Left colon (tissue), 2 donors: ENCODE data around the gene AEBP1. TPM values are rescaled to one million over a fixed set of nuclear protein-coding genes. Genes with fewer than 3 reads are reported as not detected.

Source experiments
- ATAC-seq: fragments of 200-7000 bp; cut with Tn5 transposase; one replicate; pipeline ENCODE4 v1.9.1; 2020; ENCODE audit warnings: mild to moderate bottlenecking, moderate library complexity
- DNase-seq, 2 donors: peaks; one replicate each; pipeline ENCODE4 v3.0.0-alpha.2; 2020
- intact Hi-C, 2 donors: fragments of 100-400 bp; cut with DNase I in 1 of 2; cut with micrococcal nuclease in 1 of 2; formaldehyde crosslinking; loops; one replicate each; pipeline versions ENCODE4 v1.11.2 to v1.14.0; 2022; cut with DNase I, micrococcal nuclease
- total RNA-seq, 2 donors: library from RNA; stranded (reverse); fragmentation: NEBNext Ultra II Directional; extraction: Animal tissue kit (Norgen Biotek cat#: 25700); gene quantifications; one replicate each; pipeline ENCODE4 v1.2.1, GENCODE V29; 2021
- donor health status: DM: no; HTN: no; CAD: no.
- donor health status: DM: yes; HTN: yes; CAD: no.

AEBP1 gene
- total RNA-seq, 2 donors from 2014 or later, result 20.1 to 59.6 TPM

- intact Hi-C loops, result no loop called here
- ATAC-seq, result no peak
- no peak for DNase-seq
Measured at GRCh38 chr7:44128721-44129582, 24.8 kb downstream of the AEBP1 start.

GRCh38 chr7:44131173-44132029, 27.3 kb downstream of the AEBP1 start:
- ATAC-seq (peak; percentile 86), DNase-seq (no peak)
- intact Hi-C loops, result no loop called here

DNA sequence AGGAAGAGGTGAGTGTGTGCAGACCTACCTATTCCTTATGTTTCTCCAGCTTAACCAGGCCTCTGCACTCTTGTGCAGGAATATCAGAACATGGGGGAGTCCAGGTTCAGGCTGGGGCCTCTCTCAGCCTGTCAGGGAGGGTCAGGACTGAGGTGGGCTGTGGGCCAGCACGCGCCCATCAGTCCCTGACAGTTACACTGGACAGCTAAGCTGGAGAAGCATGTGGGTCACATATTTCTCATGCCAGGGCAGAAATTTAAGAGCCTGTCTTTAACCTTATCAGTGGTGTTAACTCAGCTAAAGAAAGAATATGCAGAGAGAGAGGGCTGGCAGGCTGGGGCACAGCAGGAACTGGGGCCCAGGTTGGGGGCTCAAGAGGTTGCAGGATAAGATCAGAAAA, 27.9 kb downstream of the AEBP1 start:
- intact Hi-C loops, result no loop called here
- ATAC-seq (no peak), DNase-seq (no peak)

GRCh38 chr7:44133295-44133694, 29.1 kb downstream of the AEBP1 start:
- ATAC-seq (no peak), DNase-seq (no peak)
- intact Hi-C loops, result no loop called here

DNA sequence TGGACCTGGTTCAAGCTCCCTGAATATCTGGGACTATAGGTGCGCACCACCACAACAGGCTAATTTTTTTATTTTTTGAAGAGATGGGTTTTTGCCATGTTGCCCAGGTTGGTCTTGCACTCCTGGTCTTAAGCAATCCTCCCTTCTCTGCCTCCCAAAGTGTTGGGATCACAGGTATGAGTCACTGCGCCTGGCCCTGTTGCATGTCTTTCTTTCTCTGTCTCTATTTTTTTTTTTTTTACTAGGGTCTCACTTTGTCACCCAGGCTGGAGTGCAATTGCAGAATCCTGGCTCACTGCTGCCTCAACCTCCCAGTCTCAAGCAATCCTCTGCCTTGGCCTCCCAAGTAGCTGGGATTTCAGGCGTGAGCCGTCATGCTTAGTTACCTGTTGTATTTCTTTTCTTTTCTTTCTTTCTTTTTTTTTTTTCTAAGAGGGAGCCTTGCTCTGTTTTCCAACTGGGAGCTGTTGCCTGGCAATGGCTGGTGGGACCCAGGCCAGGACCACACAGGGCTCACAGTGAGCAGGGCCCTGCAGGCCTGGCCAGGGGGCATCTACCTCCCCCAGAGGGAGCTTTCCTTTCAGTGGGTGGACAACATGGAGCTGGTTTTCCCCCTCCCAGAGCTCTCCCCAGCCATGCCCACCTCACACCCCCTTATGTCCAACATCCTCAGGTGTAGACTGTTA, 30.9 kb downstream of the AEBP1 start:
- intact Hi-C loops, result no loop called here
- ATAC-seq (no peak), DNase-seq (no peak)

DNA sequence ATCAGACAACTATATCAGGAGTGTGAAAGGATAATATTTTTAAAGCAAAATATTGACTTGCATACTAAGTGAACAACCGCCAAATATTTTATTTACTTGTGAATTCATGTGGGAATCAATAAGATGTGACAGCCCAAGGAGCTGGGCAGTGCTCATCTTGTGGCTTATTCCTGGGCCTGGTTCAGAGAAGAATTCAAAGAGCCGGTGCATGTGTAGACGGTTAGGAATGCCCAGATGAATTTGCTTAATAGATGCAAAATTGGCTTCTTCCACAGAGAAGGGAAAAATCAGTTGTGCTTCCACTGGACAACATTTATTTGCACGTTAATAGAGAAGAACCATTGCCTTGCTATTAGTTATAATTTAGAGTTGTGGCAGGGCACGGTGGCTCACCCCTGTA, 32.6 kb downstream of the AEBP1 start:
- ATAC-seq, result no peak
- intact Hi-C loops, result no loop called here
- DNase-seq, result no peak

DNA sequence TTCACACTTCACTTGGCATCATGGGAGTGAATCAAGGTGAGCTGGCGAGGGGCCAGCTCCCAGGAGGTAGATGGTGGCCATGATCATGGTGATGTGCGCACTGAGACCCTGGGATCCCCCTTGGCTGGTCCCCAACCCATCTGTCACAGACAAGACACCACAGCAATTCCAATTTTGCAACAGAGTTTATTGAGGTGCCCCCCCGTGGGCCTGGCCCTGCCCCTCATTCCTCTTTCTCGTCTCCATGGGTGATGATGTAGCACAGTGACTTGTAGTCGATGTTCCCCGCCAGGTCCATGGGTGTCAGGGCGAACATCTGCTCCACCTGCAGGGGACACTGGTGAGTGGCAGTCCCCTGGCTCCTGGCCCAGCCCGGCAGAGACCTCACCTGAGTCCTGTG, 34.6 kb downstream of the AEBP1 start:
- DNase-seq, result no peak
- ATAC-seq, result no peak
- intact Hi-C loops, result no loop called here

DNA sequence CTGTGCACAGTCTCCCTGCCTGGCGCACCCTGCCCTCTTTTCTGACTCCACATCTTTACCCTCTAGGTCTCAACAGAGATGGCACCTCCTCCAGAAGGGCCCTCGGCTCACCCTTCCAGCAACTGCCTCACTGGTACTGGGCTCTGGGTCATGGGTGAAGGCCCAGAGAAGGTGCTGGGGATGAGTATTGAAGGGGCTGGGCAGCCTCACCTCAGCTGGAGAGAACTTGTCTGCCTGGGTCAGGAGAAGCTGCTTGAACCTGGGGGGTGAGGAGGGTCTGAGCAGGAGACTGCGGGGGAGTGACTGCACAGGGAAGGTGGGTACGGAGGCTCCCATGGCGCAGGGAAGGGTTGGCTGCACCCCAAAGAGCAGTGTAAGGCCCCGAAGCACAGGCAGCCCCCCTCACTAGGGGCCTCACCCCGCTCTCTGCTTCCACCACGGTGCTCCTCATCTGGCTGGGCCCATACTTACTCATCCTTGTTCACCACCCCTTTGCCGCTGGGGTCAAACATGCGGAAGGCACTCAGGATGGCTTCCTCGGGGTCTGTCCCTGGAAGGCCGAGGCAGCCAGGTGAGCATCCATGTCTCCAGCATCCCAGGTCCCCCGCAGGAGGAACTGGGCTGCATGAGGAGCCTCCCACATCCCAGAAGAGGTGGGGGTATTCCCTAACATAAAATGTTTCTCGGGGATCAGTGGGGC, 35.3 kb downstream of the AEBP1 start:
- DNase-seq, result no peak
- no peak for ATAC-seq
- intact Hi-C loops, result no loop called here

DNA sequence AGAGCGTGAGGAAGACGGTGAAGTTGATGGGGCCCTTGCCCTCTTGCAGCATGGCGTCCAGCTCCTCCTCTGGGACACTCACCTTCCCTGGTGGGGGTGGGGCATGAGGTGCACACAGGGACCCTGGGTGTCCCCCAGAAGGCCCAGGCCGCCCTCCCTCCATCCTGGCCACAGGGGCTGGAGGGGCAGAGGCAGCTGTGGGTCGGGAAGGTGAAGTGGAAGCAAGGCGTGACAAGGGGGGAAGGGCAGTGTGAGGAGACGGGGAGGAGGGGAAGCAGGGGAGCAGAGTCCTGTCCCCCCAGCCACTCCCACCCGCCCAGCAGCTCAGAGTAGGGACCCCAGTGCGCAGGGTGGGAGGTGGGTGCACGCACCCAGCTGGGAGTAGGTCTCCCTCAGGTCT, 36.2 kb downstream of the AEBP1 start:
- intact Hi-C loops, result no loop called here
- ATAC-seq (no peak), DNase-seq (no peak)

GRCh38 chr7:44141221-44141850, 37.2 kb downstream of the AEBP1 start, which contains the start of gene MYL7:
MYL7 (minus strand) TSS chr7:44141332; CDS start chr7:44141305, 27 bp downstream.
- DNase-seq, result no peak
- intact Hi-C loops, result no loop called here
- no peak for ATAC-seq

- no peak for DNase-seq
- intact Hi-C loops, result no loop called here
Measured at GRCh38 chr7:44142028-44142427, 37.9 kb downstream of the AEBP1 start.

DNA sequence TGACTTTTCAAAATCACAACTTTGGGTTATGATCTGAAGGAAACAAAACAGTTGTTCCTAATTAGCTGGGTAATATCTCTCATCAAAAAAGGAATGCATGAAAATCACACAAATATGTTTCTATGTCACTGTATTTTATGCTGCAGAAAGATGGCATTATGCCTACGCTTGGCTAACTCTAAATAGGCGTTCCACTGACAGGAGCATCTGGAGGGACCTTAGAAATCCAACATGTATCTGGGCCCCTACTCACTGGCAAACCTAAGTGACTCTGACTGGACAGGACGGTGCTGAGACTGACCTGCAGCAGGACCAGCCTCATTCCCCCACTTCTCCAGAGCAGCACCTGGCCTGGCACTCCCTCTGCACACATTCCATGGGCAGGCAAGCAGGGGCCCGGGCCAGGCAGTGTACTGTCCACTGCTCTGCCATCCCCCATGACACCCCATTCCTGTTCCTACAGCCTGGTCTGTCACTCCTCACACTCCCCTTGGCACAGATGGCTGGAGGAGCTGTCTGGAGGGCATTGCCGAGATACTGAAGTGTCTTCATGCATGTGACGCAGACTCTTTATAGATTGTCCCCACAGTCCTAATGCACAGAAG, 39.6 kb downstream of the AEBP1 start:
- no peak for ATAC-seq
- intact Hi-C loops, result no loop called here
- no peak for DNase-seq

More at GRCh38 chr7:44142028-44142427, 37.9 kb downstream of the AEBP1 start:
- ATAC-seq, result no peak

GRCh38 chr7:44144426-44144967, 40.4 kb downstream of the AEBP1 start:
- intact Hi-C loops, result no loop called here
- DNase-seq (no peak), ATAC-seq (no peak)

GRCh38 chr7:44144968-44145478, 40.9 kb downstream of the AEBP1 start:
- no peak for ATAC-seq
- DNase-seq, result no peak
- intact Hi-C loops, result no loop called here

DNA sequence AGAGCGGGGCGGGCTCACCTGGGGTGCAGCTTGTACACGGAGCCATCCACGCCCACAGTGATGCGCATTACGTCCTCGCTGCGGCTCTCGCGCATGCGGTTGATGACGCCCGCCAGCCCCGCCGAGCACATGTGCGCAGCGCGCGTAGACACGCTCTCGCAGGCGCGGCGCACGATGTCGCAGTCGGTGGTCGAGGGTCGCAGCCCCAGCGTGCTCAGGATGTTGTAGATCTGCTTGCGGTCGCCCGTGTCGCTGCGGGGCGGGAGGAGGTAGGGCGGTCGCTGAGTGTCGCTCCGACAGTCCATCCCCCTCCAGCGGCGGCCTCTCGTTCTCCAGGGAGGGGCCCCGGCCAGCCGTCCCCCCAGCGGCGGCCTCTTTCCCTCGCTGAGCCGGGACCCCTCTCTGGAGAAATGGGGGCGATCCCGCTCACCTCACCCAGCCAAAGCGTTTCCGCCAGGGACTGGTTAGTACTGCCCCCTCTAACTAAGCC, 41.4 kb downstream of the AEBP1 start:
- intact Hi-C loops, result no loop called here
- ATAC-seq (no peak), DNase-seq (peak in 1 of 2 donors; percentile 24)

DNA sequence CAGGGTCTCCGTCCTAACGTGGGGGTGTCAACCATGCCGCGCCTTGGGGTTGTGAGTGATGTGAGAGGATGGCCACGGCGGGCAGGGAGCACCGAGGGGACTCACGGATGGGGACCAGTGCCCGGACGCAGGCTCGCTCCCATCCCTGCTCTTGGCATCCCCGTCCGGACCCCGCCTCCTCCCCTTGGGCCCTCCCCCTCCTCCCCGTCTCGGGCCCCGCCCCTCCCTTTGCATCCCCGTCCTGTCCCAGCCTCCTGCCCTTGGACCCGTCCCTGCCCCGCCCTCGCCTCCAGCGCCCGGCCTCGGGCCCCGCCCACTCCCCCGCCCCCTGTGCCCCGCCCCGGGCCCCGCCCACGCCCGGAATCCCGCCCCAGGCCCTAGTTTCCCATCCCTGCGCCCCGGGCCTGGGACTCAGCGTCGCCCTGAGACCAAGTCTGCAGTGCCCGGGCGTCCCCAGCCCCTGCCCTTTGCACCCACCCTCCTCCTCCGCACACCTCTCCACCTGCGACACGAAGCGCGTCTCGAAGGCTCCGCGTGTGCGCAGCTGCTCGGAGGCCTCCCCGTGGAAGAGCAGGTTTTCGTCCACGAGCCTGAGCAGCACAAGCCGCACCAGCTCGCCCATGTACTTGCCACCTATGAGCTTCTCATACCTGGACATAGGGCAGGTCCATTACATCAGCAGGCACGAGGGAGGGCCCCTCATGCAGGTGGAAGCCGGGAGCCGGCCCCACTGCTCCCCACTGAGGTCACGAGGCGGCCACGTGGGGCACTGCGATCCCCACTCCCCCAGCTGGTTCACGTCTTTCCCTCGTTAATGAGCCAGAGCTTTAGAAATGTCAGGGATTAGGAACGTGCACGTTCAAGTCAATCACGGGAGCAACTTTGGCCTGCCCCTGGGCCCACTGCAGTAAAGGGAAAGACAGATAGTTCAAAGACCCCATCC, 42.1 kb downstream of the AEBP1 start:
- DNase-seq (peak; percentile 87 to 88), ATAC-seq (peak; percentile 99)
- intact Hi-C loops, result no loop called here
